BLaER1 (cell line): ENCODE measurements around the gene DSG3.

Experiments
- H3K27ac ChIP-seq: shearing (Covaris generic); formaldehyde crosslinking; 2 replicates; pipeline ENCODE4 v1.8.1; 2022
- H3K27me3 ChIP-seq: shearing (Covaris generic); formaldehyde crosslinking; 2 replicates; pipeline ENCODE4 v1.8.1; 2022
- H3K36me3 ChIP-seq: shearing (Covaris generic); formaldehyde crosslinking; 2 replicates; pipeline ENCODE4 v1.8.1; 2022
- H3K4me1 ChIP-seq: shearing (Covaris generic); formaldehyde crosslinking; 2 replicates; pipeline ENCODE4 v1.8.1; 2022
- H3K4me2 ChIP-seq: shearing (Covaris generic); formaldehyde crosslinking; 2 replicates; pipeline ENCODE4 v1.8.1; 2022
- H3K4me3 ChIP-seq: shearing (Covaris generic); formaldehyde crosslinking; 2 replicates; pipeline ENCODE4 v1.8.1; 2022
- H3K9ac ChIP-seq: shearing (Covaris generic); formaldehyde crosslinking; 2 replicates; pipeline ENCODE4 v1.8.1; 2022
- H3K9me3 ChIP-seq: shearing (Covaris generic); formaldehyde crosslinking; 2 replicates; pipeline ENCODE4 v1.8.1; 2022
- H4K20me1 ChIP-seq: shearing (Covaris generic); formaldehyde crosslinking; 2 replicates; pipeline ENCODE4 v1.8.1; 2022
- Cebpa-rat ChIP-seq: shearing (Covaris generic); IDR thresholded peaks from 2 replicates; pipeline ENCODE4 v1.8.1; 2022

Gene DSG3

GRCh38 chr18:31410716-31411483 lies 36.6 kb upstream of the DSG3 start:
- Histone ChIP-seq H3K9ac (no peak overlapping the region), H3K36me3 (no peaks in the 10 kb centered on the region), H3K4me1 (no peaks in the 10 kb centered on the region), H4K20me1 (no peaks in the 10 kb centered on the region), H3K27me3 (no peaks in the 10 kb centered on the region), H3K4me2 (no peak overlapping the region), H3K27ac (no peak overlapping the region), H3K4me3 (no peak overlapping the region), H3K9me3 (no peaks in the 10 kb centered on the region)
- TF ChIP-seq Cebpa-rat = no peak

- H4K20me1 ChIP-seq = no peaks in the 10 kb centered on the region
- no peak for TF ChIP-seq Cebpa-rat
- H3K4me2 ChIP-seq = no peak overlapping the region
- no peaks in the 10 kb centered on the region for H3K4me1 ChIP-seq
- H3K27ac ChIP-seq = no peak overlapping the region
- no peak overlapping the region for H3K9ac ChIP-seq
- H3K9me3 ChIP-seq = no peaks in the 10 kb centered on the region
- H3K27me3 ChIP-seq = no peaks in the 10 kb centered on the region
- H3K36me3 ChIP-seq = no peaks in the 10 kb centered on the region
- no peak overlapping the region for H3K4me3 ChIP-seq
These were observed 34.4 kb upstream of the DSG3 start for GRCh38 chr18:31413137-31413536.

GRCh38 chr18:31417850-31418249 lies 29.7 kb upstream of the DSG3 start:
- Histone ChIP-seq H3K9me3 (no peaks in the 10 kb centered on the region), H3K4me2 (no peak overlapping the region), H3K9ac (no peak overlapping the region), H3K4me1 (no peaks in the 10 kb centered on the region), H3K27me3 (no peaks in the 10 kb centered on the region), H3K36me3 (no peaks in the 10 kb centered on the region), H3K27ac (no peak overlapping the region), H3K4me3 (no peak overlapping the region), H4K20me1 (no peaks in the 10 kb centered on the region)
- no peak for TF ChIP-seq Cebpa-rat

GRCh38 chr18:31419457-31419932 lies 28.0 kb upstream of the DSG3 start:
- Histone ChIP-seq H3K4me1 (no peaks in the 10 kb centered on the region), H3K9me3 (no peaks in the 10 kb centered on the region), H3K9ac (no peak overlapping the region), H3K4me3 (no peak overlapping the region), H4K20me1 (no peaks in the 10 kb centered on the region), H3K4me2 (no peak overlapping the region), H3K27ac (no peak overlapping the region), H3K36me3 (no peaks in the 10 kb centered on the region), H3K27me3 (no peaks in the 10 kb centered on the region)
- TF ChIP-seq Cebpa-rat = no peak

- H3K9me3 ChIP-seq = no peaks in the 10 kb centered on the region
- H3K36me3 ChIP-seq = no peaks in the 10 kb centered on the region
- no peaks in the 10 kb centered on the region for H3K27me3 ChIP-seq
- no peak overlapping the region for H3K4me2 ChIP-seq
- no peak overlapping the region for H3K9ac ChIP-seq
- no peak overlapping the region for H3K4me3 ChIP-seq
- H3K4me1 ChIP-seq = no peaks in the 10 kb centered on the region
- TF ChIP-seq Cebpa-rat = no peak
- H3K27ac ChIP-seq = no peak overlapping the region
- no peaks in the 10 kb centered on the region for H4K20me1 ChIP-seq
These were observed 27.5 kb upstream of the DSG3 start for GRCh38 chr18:31420032-31420431.

- Histone ChIP-seq H3K4me2 (no peak overlapping the region), H3K27me3 (no peaks in the 10 kb centered on the region), H3K36me3 (no peaks in the 10 kb centered on the region), H3K27ac (no peak overlapping the region), H3K4me3 (no peak overlapping the region), H3K4me1 (no peaks in the 10 kb centered on the region), H4K20me1 (no peaks in the 10 kb centered on the region), H3K9ac (no peak overlapping the region), H3K9me3 (no peaks in the 10 kb centered on the region)
- TF ChIP-seq Cebpa-rat = no peak
These were observed 27.0 kb upstream of the DSG3 start for GRCh38 chr18:31420524-31420923.

GRCh38 chr18:31424383-31424988 lies 23.1 kb upstream of the DSG3 start:
- H4K20me1 ChIP-seq = no peaks in the 10 kb centered on the region
- H3K27ac ChIP-seq = no peak overlapping the region
- no peak overlapping the region for H3K4me3 ChIP-seq
- no peaks in the 10 kb centered on the region for H3K4me1 ChIP-seq
- no peaks in the 10 kb centered on the region for H3K9me3 ChIP-seq
- no peak overlapping the region for H3K4me2 ChIP-seq
- H3K27me3 ChIP-seq = no peaks in the 10 kb centered on the region
- no peak for TF ChIP-seq Cebpa-rat
- H3K9ac ChIP-seq = no peak overlapping the region
- H3K36me3 ChIP-seq = no peaks in the 10 kb centered on the region

- no peak overlapping the region for H3K4me3 ChIP-seq
- H4K20me1 ChIP-seq = no peaks in the 10 kb centered on the region
- TF ChIP-seq Cebpa-rat = no peak
- H3K9ac ChIP-seq = no peak overlapping the region
- no peak overlapping the region for H3K27ac ChIP-seq
- H3K9me3 ChIP-seq = no peaks in the 10 kb centered on the region
- no peak overlapping the region for H3K4me2 ChIP-seq
- no peaks in the 10 kb centered on the region for H3K27me3 ChIP-seq
- H3K4me1 ChIP-seq = no peaks in the 10 kb centered on the region
- no peaks in the 10 kb centered on the region for H3K36me3 ChIP-seq
These were observed 21.5 kb upstream of the DSG3 start for GRCh38 chr18:31426021-31426420.

GRCh38 chr18:31426871-31427406 lies 20.6 kb upstream of the DSG3 start:
- H3K4me3 ChIP-seq = no peak overlapping the region

GRCh38 chr18:31428211-31428610 lies 19.3 kb upstream of the DSG3 start:
- H3K4me1 ChIP-seq = no peaks in the 10 kb centered on the region
- no peaks in the 10 kb centered on the region for H3K27me3 ChIP-seq
- no peak overlapping the region for H3K4me2 ChIP-seq
- H3K36me3 ChIP-seq = no peaks in the 10 kb centered on the region
- no peaks in the 10 kb centered on the region for H4K20me1 ChIP-seq
- TF ChIP-seq Cebpa-rat = no peak
- no peaks in the 10 kb centered on the region for H3K9me3 ChIP-seq
- no peak overlapping the region for H3K9ac ChIP-seq
- H3K4me3 ChIP-seq = no peak overlapping the region
- no peak overlapping the region for H3K27ac ChIP-seq

More at GRCh38 chr18:31426871-31427406, 20.6 kb upstream of the DSG3 start:
- H3K9me3 ChIP-seq = no peaks in the 10 kb centered on the region
- H3K9ac ChIP-seq = no peak overlapping the region
- no peaks in the 10 kb centered on the region for H4K20me1 ChIP-seq
- H3K27me3 ChIP-seq = no peaks in the 10 kb centered on the region
- H3K4me1 ChIP-seq = no peaks in the 10 kb centered on the region
- no peak for TF ChIP-seq Cebpa-rat
- H3K27ac ChIP-seq = no peak overlapping the region
- no peaks in the 10 kb centered on the region for H3K36me3 ChIP-seq
- no peak overlapping the region for H3K4me2 ChIP-seq
